ENCODE measurements around the gene TCL1A. TPM values are rescaled to one million over a fixed set of nuclear protein-coding genes. Genes with fewer than 3 reads are reported as not detected.

The TCL1A gene
- total and polyA plus RNA-seq, 2 donors (not counting 3 experiments of a cell fraction or from before 2014, with no cell fraction given), result not detected

GRCh38 chr14:95667249-95667693 lies 46.7 kb downstream of the TCL1A start:
- intact Hi-C loops (cut with micrococcal nuclease), result no loop called here
- no peak overlapping the region for H3K4me2 ChIP-seq (ENCODE audit: insufficient read depth, low read length)
- H3K9me1 ChIP-seq (replicated peaks; ENCODE audit: control insufficient read depth, extremely low read depth, insufficient read depth, low read length), result no peaks in the 10 kb centered on the region
- no peaks in the 10 kb centered on the region for H3K79me2 ChIP-seq (ENCODE audit: control insufficient read depth, insufficient read depth, low read length)
- FAIRE-seq, result no peak
- CTCF ChIA-PET, result interaction anchor here (1.1 kb wide), 1 partner anchor 107 kb away, joined by 3 read pairs; no protein-coding TSS in a partner anchor
- DNase-seq (ENCODE audit: low read depth, low spot score), result no peak
- no peak overlapping the region for H2AFZ ChIP-seq (ENCODE audit: low read depth, low read length)
- no peak overlapping the region for H3K27ac ChIP-seq (ENCODE audit: insufficient read depth, low read depth, low read length)
- POLR2A ChIA-PET, result no interaction called here
- no peaks in the 10 kb centered on the region for H4K20me1 ChIP-seq (replicated peaks; ENCODE audit: control insufficient read depth, extremely low read depth, insufficient read depth, low read length)
- H3K36me3 ChIP-seq (ENCODE audit: control insufficient read depth in 2 of 2, extremely low read depth in 1 of 2, insufficient read depth in 2 of 2, low read length in 2 of 2), result no peaks in the 10 kb centered on the region
- H3K27me3 ChIP-seq (ENCODE audit: control insufficient read depth in 2 of 2, insufficient read depth in 2 of 2, low read length in 2 of 2), result no peaks in the 10 kb centered on the region
- H3K9ac ChIP-seq (replicated peaks; ENCODE audit: extremely low read depth, insufficient read depth, low read length), result no peak overlapping the region
- H3K9me3 ChIP-seq (replicated peaks; ENCODE audit: control insufficient read depth, insufficient read depth, low read length), result no peaks in the 10 kb centered on the region
- BruUV-seq (replicated peaks), result no TSS peak
- H3K4me1 ChIP-seq (ENCODE audit: control insufficient read depth, extremely low read depth, insufficient read depth, low read length), result no peaks in the 10 kb centered on the region
- dilution Hi-C loops (cut with MboI; ENCODE audit: extremely low pct_ligation_motif_present, low sequenced_read_pairs), result no loop called here
- H3K4me3 ChIP-seq (replicated peaks in 1 of 3; ENCODE audit: insufficient read depth in 1 of 3, low read depth in 1 of 3, low read length in 3 of 3), result no peak overlapping the region
- TF ChIP-seq FOS (IDR thresholded peaks at IDR 0.05; ENCODE audit: borderline replicate concordance, insufficient read depth, low read length), result no peak
- TF ChIP-seq POLR2AphosphoS5 (IDR thresholded peaks at IDR 0.05; ENCODE audit: insufficient read depth, low read depth, low read length), result no peak
- TF ChIP-seq JUN (IDR thresholded peaks at IDR 0.05; ENCODE audit: borderline replicate concordance, insufficient read depth, insufficient read length, low read depth), result no peak
- no peak for TF ChIP-seq MAX (IDR thresholded peaks at IDR 0.05; ENCODE audit: insufficient read depth, insufficient read length)
- TF ChIP-seq POLR2A (IDR thresholded peaks at IDR 0.05; ENCODE audit: low read depth, low read length), result no peak
- TF ChIP-seq GATA2 (IDR thresholded peaks at IDR 0.05; ENCODE audit: insufficient read depth, insufficient read length, low read depth, low read length), result no peak
- TF ChIP-seq CTCF (IDR thresholded peaks at IDR 0.05; ENCODE audit: extremely low read depth in 1 of 2, insufficient read depth in 1 of 2, low read depth in 1 of 2, low read length in 2 of 2), result no peak
- no peak for TF ChIP-seq MYC (IDR thresholded peaks at IDR 0.05; ENCODE audit: low read depth, low read length)

Measured in endothelial cell of umbilical vein (primary cell).